Thoracic aorta (tissue), 2 donors: Measurements from ENCODE around the gene ATG2A. TPM values are rescaled to one million over a fixed set of nuclear protein-coding genes. Genes with fewer than 3 reads are reported as not detected.

Experiments used
- ATAC-seq: fragments of 150-250 bp; one replicate; pipeline ENCODE4 v1.8.0; 2017; ENCODE audit warnings: low read depth; ENCODE audit not compliant: insufficient number of reproducible peaks, low FRiP score
- DNase-seq: peaks from one replicate; pipeline ENCODE4 v3.0.0-alpha.2; 2020; ENCODE audit warnings: low spot score
- H3K27ac ChIP-seq, 2 donors: fragments of 200-600 bp; sonication (generic); 1 replicate in 1 of 2; 2 replicates in 1 of 2; pipeline ENCODE4 v1.5.1; 2016; ENCODE audit warnings: mild to moderate bottlenecking in 2 of 2, moderate library complexity in 2 of 2
- H3K27me3 ChIP-seq: fragments of 200-600 bp; sonication (generic); replicated peaks from 2 replicates; pipeline ENCODE4 v1.6.0; 2016; ENCODE audit warnings: mild to moderate bottlenecking; ENCODE audit not compliant: insufficient read depth
- H3K36me3 ChIP-seq: fragments of 200-600 bp; sonication (generic); one replicate; pipeline ENCODE4 v1.5.1; 2016
- H3K4me1 ChIP-seq, 2 donors: fragments of 200-600 bp; sonication (generic); 1 replicate in 1 of 2; 2 replicates in 1 of 2; pipeline versions ENCODE4 v1.5.1 to v1.6.0; 2016; ENCODE audit warnings: low read depth in 2 of 2, mild to moderate bottlenecking in 1 of 2; ENCODE audit not compliant: control insufficient read depth in 1 of 2
- H3K4me3 ChIP-seq: fragments of 200-600 bp; sonication (generic); 2 replicates; pipeline ENCODE4 v1.5.1; 2016; ENCODE audit warnings: mild to moderate bottlenecking
- H3K9me3 ChIP-seq: fragments of 200-600 bp; sonication (generic); 2 replicates; pipeline ENCODE4 v1.5.1; 2016
- total RNA-seq, 2 donors: library from RNA; depleted of rRNA; stranded (reverse); fragments of >200 nt; gene quantifications; one replicate each; pipeline versions ENCODE4 v1.1.0 to v1.2.3, GENCODE V29; 2016
- TF ChIP-seq, protein P1 (sequence below): fragments of 200-600 bp; sonication (generic); IDR thresholded peaks from one replicate; pipeline ENCODE4 v1.5.1; 2019; ENCODE audit warnings: antibody characterized with exemption

ATG2A gene
- total RNA-seq, 2 donors from 2014 or later = 18.5 to 35.2 TPM

DNA sequence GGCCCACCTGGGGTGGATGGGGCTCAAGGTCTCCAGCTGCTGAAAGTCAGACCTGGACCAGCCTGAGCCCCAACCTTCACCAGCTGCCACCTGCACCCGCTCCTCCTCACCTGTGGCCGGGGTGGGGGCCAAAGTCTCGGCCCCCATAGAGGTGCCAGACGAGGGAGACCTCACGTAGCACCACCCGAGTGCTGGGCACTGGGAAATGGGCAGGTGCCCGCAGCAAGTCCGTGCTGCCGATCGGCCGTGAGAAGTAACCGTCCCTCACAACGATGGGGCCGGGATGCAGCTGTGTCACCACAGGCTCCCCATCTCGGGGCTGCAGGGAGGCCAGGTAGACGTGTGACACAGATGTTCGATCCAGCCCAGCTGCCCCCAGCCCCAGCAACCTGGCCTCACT, 16.2 kb downstream of the ATG2A start:
- H3K27ac ChIP-seq = no peak overlapping the region
- H3K4me1 ChIP-seq = no peaks in the 10 kb centered on the region
- no peaks in the 10 kb centered on the region for H3K9me3 ChIP-seq
- TF ChIP-seq, protein P1, sequence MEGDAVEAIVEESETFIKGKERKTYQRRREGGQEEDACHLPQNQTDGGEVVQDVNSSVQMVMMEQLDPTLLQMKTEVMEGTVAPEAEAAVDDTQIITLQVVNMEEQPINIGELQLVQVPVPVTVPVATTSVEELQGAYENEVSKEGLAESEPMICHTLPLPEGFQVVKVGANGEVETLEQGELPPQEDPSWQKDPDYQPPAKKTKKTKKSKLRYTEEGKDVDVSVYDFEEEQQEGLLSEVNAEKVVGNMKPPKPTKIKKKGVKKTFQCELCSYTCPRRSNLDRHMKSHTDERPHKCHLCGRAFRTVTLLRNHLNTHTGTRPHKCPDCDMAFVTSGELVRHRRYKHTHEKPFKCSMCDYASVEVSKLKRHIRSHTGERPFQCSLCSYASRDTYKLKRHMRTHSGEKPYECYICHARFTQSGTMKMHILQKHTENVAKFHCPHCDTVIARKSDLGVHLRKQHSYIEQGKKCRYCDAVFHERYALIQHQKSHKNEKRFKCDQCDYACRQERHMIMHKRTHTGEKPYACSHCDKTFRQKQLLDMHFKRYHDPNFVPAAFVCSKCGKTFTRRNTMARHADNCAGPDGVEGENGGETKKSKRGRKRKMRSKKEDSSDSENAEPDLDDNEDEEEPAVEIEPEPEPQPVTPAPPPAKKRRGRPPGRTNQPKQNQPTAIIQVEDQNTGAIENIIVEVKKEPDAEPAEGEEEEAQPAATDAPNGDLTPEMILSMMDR = no peak
- ATAC-seq (no peak), DNase-seq (no peak)
- no peaks in the 10 kb centered on the region for H3K27me3 ChIP-seq
- H3K36me3 ChIP-seq = peaks cover 62% of the 10 kb centered on the region
- H3K4me3 ChIP-seq = no peak overlapping the region

DNA sequence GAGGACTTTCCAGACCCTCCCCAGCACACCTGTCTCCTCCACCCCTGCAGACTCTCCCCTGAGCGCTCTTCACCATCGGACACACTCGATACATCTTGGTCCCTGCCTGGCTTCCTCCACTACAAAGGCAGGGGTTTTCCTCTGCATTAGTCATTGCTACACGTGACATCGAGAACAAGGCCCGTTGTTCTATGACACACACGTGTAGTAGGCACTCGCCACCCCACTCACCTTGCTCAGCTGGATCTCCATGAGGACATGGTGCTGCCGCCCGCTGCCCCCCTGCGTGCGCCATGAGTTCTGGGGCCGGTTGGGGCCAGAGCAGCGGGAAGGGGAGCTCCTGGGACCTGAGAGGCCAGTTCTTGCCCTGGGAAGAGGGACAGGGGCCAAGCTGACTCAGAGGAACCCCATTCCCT, 16.7 kb downstream of the ATG2A start:
- Histone ChIP-seq H3K4me3 (no peak overlapping the region), H3K27me3 (no peaks in the 10 kb centered on the region), H3K9me3 (no peaks in the 10 kb centered on the region), H3K36me3 (peaks cover 57% of the 10 kb centered on the region), H3K4me1 (no peaks in the 10 kb centered on the region), H3K27ac (no peak overlapping the region)
- DNase-seq = no peak
- TF ChIP-seq, protein P1 = no peak
- ATAC-seq = no peak

DNA sequence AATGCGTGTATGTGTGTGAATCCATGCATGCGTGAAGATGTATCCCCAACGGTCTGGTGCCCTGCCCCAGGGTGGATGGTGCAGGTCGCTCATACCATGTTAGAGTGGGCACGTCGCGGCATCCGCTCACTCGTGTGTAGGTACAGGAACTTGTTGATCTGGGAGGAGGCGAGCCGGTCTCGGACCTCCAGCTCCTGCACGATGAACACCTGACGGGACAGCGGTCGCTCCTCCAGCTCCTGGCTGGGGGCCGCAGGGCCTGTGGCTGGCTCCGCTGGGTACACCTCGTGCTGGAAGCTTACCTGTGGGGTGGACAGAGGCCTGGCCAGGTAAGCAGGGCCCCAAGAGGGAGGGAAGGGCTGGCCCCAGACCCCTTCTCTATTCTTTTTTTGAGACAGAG, 18.5 kb downstream of the ATG2A start:
- no peaks in the 10 kb centered on the region for H3K27me3 ChIP-seq
- no peak for DNase-seq
- TF ChIP-seq, protein P1 = no peak
- H3K36me3 ChIP-seq = peaks cover 49% of the 10 kb centered on the region
- no peak overlapping the region for H3K4me3 ChIP-seq
- no peak overlapping the region for H3K27ac ChIP-seq
- ATAC-seq = no peak
- no peaks in the 10 kb centered on the region for H3K4me1 ChIP-seq
- no peaks in the 10 kb centered on the region for H3K9me3 ChIP-seq

DNA sequence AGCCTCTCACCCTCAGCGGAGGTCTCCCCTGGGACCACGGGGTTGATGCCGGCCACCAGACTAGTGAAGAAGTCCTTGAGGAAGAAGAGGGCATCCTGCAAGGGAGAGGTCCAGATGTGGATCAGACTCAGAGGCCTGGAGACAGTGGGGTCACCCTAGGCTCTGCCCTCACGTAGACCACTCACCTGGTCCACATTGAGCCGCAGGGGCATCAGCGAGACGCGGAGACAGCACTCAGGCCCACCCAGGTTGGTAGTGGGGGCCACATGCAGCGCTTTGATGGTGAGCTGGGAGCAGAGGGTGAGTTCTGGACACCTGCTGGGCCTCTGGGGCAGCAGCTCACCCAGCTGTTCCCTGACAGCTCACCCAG, 18.9 kb downstream of the ATG2A start:
- H3K9me3 ChIP-seq = no peaks in the 10 kb centered on the region
- no peak overlapping the region for H3K27ac ChIP-seq
- H3K4me3 ChIP-seq = no peak overlapping the region
- peaks cover 44% of the 10 kb centered on the region for H3K36me3 ChIP-seq
- DNase-seq (no peak), ATAC-seq (no peak)
- TF ChIP-seq, protein P1 = no peak
- H3K4me1 ChIP-seq = no peaks in the 10 kb centered on the region
- no peaks in the 10 kb centered on the region for H3K27me3 ChIP-seq

DNA sequence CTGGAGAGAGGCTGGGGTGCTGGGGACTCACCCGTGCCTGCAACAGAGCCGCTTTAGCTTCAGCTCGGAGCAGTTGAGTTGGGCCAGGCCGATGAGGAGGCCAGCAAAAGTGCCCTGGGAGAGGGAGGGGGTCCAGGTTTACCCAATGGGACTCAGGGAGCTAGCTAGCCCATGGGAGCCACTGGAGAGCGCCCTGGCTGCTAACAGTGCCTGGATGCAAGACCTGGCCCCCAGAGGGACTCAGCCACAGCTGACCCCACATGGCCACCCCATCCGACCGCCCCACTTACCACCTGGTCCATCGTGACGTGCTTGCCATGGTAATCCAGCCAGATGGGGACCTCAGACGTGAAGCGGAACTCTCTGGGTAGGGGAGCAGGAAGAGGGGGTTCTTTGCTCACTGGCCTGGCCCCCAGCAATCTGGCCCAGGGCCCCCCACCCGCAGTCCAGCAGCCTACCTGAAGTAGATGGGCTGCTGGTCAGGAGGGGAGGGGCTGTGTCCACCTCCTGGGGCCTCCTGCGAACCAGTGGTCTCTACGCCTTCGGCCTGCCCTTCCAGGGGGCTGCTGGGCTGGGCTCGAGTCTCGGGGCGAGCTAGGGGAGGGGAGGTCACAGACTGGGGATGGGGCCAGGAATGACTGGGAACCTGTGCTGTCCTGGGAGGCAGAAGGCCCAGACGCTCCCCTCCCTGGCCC, 19.5 kb downstream of the ATG2A start:
- TF ChIP-seq, protein P1 = no peak
- Histone ChIP-seq H3K36me3 (peaks cover 41% of the 10 kb centered on the region), H3K27me3 (no peaks in the 10 kb centered on the region), H3K9me3 (no peaks in the 10 kb centered on the region), H3K27ac (no peak overlapping the region), H3K4me1 (no peaks in the 10 kb centered on the region), H3K4me3 (no peak overlapping the region)
- DNase-seq (no peak), ATAC-seq (no peak)
